Stimulated activated CD8-positive, alpha-beta memory T cell treated with anti-CD3 and anti-CD28 coated beads, Interleukin-15, amount 100 ng/mL, for 48 hours (primary cell): ENCODE data around the gene S100Z.

Source experiments
- DNase-seq, 2 donors: peaks; one replicate each; pipeline ENCODE4 v3.0.0-alpha.2; 2020; ENCODE audit warnings: low read depth in 2 of 2

Gene S100Z

GRCh38 chr5:76953551-76954382 lies 104.0 kb downstream of the S100Z start:
- DNase-seq = no peak

- DNase-seq = no peak
These were observed 104.6 kb downstream of the S100Z start for GRCh38 chr5:76954383-76954763.

DNA sequence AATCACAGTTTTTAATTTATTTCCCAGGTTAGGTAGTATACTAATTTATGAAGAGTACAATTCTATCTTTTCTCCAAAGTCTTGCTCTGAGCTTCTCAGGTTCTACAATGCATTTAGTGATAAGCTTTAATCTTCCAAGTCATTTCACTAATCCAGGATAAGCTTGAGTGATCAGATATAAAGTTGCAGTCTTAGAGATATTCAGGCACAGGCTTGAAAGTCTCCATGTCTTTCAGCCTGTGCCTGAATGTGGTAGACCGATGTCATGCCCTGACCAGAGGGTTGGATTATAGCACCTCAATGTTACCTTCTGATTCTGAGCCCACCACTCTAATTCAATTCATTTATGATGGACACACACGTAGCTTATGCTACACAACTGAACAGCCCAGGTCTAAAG lies 106.2 kb downstream of the S100Z start:
- no peak for DNase-seq

DNA sequence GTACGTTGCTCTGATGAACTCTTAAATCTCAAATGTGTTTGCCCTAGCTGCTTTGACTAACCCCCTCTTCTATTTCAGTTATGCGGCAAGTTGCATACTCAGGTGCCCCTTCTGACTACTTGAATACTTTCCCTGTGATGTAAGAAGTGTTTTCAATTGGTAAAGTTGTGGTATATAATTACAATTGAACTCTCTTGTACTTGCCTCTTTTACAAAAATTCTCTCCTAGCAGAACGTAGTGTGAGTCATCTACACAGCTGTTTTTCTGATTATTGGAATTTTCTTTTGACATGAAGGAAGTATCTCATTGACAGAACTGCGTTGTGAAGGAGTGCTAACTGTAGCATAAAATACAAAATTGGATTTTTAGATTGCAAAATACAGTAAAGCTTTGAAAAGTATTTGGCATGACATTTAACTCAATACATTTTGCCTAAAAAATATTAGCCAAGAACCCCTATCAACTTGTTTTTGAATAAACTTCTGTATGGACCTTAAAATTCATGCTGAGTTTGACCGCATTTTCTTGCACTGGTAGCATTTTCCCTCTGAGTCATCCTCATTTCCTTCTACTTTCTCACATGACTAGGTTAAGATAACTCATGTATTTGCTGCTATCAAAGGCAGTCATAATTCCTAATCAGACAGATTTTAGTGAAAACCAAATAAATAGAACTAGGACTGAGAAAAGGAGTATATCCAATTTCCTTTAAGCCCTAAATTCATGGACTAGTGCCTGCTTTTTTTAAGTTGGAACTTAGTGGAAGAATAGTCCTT lies 109.4 kb downstream of the S100Z start:
- DNase-seq = no peak

GRCh38 chr5:76960004-76960625 lies 110.3 kb downstream of the S100Z start:
- no peak for DNase-seq

- no peak for DNase-seq
These were observed 114.2 kb downstream of the S100Z start for GRCh38 chr5:76964060-76964459.
